ENCODE data around the gene TULP3.

The TULP3 gene

DNA sequence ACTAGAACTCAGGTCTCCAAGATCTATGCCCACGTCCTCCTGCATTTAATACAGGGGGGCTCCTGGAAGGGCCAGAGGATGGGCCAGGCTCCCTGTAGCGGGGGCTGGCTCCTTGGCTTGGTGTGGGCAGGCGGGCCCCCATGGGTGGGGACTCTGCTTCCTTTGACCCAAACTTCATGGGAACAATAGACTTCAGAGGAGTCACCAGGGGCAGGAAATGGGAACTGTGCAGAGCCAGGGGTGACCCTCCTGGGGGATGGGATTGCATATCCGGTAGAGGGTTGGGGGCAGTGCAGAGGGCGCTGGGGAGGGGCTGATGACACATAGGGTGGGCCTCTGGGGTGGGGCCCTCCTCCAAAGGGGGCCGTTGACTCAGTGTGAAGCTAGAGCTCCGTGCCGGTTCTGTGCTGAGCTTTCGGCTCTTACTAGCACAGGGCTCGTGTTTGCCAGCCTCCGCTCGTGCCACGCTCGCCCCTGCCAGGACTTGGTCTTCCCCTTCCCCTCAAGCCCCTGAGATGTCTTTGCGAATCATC, 73.1 kb downstream of the TULP3 start:
- no peak for DNase-seq (ENCODE audit: low read depth in 2 of 2)

DNA sequence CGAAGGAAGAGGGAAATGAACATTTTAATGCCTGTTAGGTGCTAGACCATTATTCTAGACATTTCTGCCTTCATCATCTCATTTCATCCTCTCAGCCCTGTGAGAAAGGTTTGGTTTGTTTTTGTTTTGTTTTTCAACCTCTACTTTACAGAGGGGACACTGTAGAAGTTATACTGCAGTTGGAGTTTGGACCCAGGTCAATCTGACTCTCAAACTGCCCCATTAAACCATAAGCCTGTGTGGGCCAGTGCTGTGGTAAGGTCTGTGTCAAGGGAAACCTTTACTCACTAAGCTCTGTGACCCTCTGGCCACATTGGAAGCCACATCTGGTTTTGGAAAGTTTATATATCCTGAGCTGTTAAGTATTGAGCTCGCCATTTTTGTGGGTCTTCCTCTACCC, 77.0 kb downstream of the TULP3 start:
- DNase-seq (ENCODE audit: low read depth in 2 of 2) = no peak

DNA sequence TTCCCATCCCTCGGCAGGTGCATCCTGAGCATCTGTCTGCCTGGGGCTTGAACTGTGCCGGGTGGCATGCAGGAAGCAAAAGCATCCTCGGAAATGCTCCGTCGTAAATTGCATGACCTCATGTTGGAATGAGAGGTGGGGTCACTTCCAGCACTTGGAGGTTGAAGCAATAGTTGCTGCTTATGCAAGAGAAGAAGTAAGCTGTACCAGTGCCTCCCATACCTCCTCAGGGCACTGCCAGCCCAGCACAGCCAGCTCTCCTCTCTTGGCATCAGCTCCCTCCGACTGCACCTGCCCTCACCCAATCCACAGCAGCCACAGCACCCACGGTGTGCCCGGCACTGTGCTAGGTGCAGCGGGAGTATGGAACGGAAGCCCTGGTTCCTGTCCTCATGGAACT, 80.1 kb downstream of the TULP3 start:
- no peak for DNase-seq (ENCODE audit: low read depth in 2 of 2)

DNA sequence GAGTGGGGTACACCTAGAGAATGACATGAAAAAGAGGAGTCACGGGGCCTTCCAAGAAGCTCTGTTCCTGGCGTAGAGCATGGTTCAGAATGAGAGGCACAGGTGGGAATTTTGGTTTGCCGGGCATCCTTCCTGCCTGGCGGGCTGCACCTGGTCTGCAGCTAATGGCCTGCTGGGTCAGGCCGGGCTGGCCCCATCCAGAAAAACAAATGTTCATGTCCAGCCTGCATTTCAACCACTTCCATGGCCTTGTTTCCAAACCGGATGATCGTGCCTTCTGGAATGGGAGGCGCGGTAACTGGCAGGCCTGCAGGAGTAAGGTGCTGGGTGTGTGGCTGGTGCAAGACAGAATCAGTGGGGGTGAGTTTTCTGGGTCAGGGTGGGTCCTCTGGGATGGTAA, 82.9 kb downstream of the TULP3 start:
- no peak for DNase-seq (ENCODE audit: low read depth in 2 of 2)

DNA sequence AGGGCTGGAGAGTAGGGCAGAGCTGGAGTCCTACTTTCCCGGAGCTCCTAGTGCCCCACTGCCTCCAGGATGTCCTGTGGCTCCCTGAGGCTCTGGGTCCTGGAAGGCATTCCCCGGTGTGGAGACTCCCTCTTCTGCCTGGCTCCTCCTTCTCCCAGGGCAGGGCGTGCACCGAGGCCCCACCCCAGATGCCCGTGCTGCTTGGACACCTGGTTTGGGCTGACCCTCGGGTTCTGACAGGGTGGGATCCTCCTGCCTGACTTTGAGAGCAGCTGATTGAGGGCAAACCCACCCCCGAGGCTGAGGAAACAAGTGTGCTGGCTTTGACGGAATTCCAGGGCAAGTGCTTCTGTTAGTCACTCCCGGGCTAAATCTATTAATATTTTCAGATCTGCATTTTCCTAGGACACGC, 83.9 kb downstream of the TULP3 start:
- DNase-seq (ENCODE audit: low read depth in 2 of 2) = no peak

DNA sequence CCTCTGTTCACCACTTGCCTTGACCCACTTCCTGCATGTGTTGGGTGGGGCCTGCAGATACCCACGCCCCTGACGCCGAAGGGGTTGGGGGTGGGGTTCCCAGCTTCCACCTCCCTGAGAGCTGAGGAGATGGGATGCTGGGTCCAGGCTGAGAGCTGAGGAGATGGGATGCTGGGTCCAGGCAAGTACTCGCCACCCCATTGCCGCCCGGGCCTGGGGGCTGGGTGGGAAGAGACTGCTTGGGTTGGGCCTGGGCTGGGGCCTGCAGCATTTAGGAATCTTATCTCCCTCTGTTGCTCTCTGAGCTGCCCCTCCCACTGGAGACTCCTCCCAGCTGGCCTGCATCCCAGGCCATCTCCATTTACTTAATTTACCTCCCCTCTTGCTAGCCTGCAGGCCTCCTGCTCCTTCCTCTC, 85.9 kb downstream of the TULP3 start:
- DNase-seq (ENCODE audit: low read depth in 2 of 2) = no peak

DNA sequence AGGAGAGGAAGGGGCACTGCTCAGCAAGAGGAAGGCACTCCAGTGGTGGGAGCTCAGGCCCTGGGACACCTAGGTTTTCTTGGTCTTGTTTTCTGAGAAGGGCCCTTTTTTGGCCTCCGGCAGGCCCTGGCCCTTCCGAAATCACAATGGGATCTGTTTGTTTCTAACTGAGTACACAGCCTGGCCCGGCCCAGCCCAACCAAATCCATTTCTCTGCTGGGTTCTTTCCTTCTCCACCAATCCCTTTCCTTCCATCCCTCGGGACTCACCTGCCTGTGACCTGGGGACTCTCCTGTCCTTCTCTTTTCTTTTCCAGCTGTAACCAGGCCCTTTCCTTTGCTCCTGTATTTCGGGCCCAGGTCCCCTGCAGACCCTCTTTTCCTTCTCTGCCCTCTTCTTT, 87.1 kb downstream of the TULP3 start:
- DNase-seq (ENCODE audit: low read depth in 2 of 2) = no peak

DNA sequence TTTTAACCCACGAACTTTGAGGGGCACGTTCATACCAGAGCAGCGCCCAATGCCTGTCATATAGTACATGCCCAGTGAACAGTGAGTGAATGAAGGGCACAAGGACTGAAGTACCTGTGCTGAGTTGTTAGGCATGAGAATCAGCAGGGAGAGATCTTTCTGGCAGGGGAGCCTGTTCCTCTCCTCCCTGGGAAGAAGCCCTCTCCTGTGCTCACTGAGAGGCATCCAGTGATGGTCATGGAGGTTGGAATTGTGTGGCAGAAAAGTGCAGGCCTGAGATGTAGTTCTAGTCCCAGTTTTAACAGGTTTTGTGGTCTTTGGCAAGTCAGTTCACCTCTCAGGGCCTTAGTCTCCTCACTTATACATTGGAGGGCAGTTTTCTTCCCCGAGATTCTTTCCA, 89.1 kb downstream of the TULP3 start:
- no peak for DNase-seq (ENCODE audit: low read depth in 2 of 2)

DNA sequence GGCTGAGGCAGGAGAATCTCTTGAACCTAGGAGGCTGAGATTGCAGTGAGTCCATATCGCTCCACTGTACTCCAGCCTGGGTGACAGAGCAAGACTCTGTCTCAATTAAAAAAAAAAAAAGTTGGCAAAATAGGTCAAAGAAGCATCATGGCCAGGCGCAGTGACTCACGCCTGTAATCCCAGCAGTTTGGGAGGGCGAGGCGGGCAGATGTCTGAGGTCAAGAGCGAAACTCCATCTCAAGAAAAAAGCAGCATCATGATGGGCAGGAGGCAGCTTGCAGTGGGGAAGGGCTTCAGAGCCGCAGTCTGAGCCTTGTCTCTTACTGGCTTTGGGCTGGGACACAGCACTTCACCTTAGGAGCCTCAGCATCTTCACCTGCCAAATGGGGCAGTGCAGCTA, 89.9 kb downstream of the TULP3 start:
- DNase-seq (ENCODE audit: low read depth in 2 of 2) = no peak

DNA sequence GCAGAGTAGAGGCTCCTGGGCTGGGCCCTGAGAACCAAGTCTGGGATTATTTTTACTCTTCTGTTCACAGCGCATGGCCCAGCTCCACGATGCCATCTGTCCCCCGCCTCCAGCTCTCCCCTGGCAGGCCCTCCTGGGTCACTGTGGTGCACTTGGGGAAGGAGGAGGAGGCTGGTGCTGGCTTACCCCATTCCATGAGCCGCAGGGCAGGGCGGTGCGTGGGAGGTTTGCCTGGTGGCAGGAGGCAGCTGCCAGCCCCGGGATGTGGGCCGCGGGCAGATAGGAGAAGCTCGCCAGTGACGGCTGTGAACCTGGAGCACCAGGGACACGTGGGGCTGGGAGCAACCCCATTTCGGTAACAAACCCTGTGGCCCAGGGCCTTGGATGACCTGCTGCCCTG, 91.7 kb downstream of the TULP3 start:
- DNase-seq (ENCODE audit: low read depth in 2 of 2) = no peak

DNA sequence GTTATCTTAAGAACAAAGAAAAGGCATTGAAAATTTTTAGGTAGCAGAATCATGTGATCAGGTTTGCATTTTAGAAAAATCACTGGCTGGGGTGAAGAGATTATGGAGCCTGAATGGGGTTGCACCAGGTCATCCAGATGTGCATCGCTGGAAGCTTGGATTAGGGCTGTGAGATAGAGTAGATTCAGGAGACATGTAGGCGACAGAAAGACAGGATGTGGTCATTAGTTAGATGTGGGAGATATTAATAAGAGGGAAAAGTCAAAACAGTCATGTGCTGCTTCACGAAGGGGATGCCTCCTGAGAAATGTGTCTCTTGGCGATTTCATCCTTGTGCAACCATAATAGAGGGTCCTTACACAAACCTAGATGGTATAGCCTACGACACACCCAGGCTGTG, 93.6 kb downstream of the TULP3 start:
- DNase-seq (ENCODE audit: low read depth in 2 of 2) = no peak

DNA sequence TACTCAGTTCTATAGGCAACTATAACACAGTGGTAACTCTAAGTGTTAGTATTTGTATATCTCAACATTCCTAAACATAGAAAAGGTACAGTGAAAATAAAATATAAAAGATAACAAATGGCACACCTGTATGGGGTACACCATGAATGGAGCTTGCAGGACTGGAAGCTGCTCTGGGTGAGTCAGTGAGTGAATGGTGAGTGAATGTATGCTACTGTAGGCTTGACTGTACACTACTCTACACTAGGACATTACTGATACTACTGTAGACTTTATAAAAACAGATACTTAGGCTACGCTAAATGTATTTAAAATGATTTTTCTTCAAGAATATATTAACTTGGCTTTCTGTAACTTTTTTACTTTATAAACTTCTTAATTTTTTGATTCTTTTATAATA, 94.0 kb downstream of the TULP3 start:
- no peak for DNase-seq (ENCODE audit: low read depth in 2 of 2)

DNA sequence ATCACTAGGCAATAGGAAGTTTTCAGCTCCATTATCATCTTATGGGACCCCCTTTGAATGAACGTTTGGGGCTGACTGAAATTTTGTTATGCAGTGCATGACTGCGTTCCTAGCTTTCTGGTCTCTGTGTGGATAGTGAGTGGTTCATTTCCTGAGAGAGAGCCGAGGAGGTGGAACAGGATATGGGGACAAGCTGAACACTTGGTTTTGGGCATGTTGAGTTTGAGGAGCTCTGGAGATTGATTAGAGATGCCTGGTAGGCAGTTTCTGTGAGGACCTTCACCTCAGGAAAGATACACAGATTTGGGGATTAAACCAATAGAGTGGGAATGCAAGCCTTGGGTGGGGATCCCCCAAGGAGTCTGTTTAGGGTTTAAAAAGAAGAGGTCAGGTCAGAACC, 96.2 kb downstream of the TULP3 start:
- no peak for DNase-seq (ENCODE audit: low read depth in 2 of 2)

DNA sequence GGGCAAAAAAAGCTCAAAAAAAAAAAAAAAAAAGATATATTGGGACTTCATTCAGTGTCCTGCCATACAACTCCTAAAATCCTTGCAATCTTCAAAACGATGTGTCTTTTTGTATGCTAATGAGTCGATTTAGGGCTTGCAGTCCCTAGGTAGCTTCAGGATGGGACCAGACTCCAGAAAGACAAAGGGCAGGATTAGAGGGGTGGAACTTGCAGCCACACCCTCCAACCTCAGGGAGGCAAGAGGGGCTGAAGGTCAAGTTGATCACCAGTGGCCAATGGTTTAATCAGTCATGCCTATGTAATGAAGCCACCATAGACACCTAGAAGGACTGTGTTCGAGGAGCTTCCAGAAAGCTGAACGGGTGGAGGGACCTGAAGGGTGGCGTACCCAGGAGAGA, 97.8 kb downstream of the TULP3 start:
- DNase-seq (ENCODE audit: low read depth in 2 of 2) = no peak

All from stimulated activated CD4-positive, alpha-beta T cell treated with anti-CD3 and anti-CD28 coated beads, Interleukin-1b, Interleukin-23, amount 100 ng/mL, for 1 hour (primary cell).